Lung (tissue), 12 donors: ENCODE measurements around the gene CNTROB. TPM values are rescaled to one million over a fixed set of nuclear protein-coding genes. Genes with fewer than 3 reads are reported as not detected.

Source experiments
- ATAC-seq: fragments of 200-7000 bp; cut with Tn5 transposase; one replicate; pipeline ENCODE4 v1.9.1; 2020; ENCODE audit warnings: moderate number of reproducible peaks; ENCODE audit not compliant: insufficient read depth, low FRiP score
- DNase-seq, 3 donors: peaks; one replicate each; pipeline ENCODE4 v3.0.0-alpha.2; 2013 to 2017
- H3K27ac ChIP-seq, 2 donors: one replicate each; pipeline ENCODE4 v1.5.1; 2013; ENCODE audit warnings: mild to moderate bottlenecking in 2 of 2, moderate library complexity in 2 of 2, control low read depth in 1 of 2, inconsistent platforms in 1 of 2, low read depth in 1 of 2, low read length in 1 of 2
- H3K27me3 ChIP-seq, 3 donors: one replicate each; pipeline ENCODE4 v1.5.1; 2013; ENCODE audit warnings: low read length in 2 of 3; ENCODE audit not compliant: control insufficient read depth in 3 of 3, insufficient read depth in 3 of 3
- H3K36me3 ChIP-seq, 4 donors: one replicate each; pipeline ENCODE4 v1.5.1; 2013; ENCODE audit warnings: low read length in 4 of 4, mild to moderate bottlenecking in 1 of 4, moderate library complexity in 1 of 4; ENCODE audit not compliant: control insufficient read depth in 4 of 4, insufficient read depth in 4 of 4
- H3K4me1 ChIP-seq, 5 donors: one replicate each; pipeline ENCODE4 v1.5.1; 2013; ENCODE audit warnings: low read length in 5 of 5, mild to moderate bottlenecking in 2 of 5, moderate library complexity in 1 of 5; ENCODE audit not compliant: control insufficient read depth in 5 of 5, insufficient read depth in 5 of 5
- H3K4me3 ChIP-seq: one replicate; pipeline ENCODE4 v1.5.1; 2013; ENCODE audit warnings: mild to moderate bottlenecking, control low read depth, moderate library complexity
- H3K9ac ChIP-seq, 2 donors: one replicate each; pipeline ENCODE4 v1.5.1; 2013; ENCODE audit warnings: low read length in 2 of 2, control low read depth in 1 of 2; ENCODE audit not compliant: insufficient read depth in 1 of 2
- H3K9me3 ChIP-seq, 4 donors: one replicate each; pipeline ENCODE4 v1.5.1; 2013; ENCODE audit warnings: low read length in 3 of 4, mild to moderate bottlenecking in 1 of 4, moderate library complexity in 1 of 4; ENCODE audit not compliant: control insufficient read depth in 4 of 4, insufficient read depth in 3 of 4
- WGBS, 2 donors: extraction: QIAGEN DNeasy Blood & Tissue Kit; methylation state at CpG; one replicate each; pipeline ENCODE4 v1.1.7; 2013; 5-methylcytosine and 5-hydroxymethylcytosine counted together
- polyA plus RNA-seq, 2 donors: library from polyadenylated mRNA; stranded (reverse); fragments of 200-250 nt; gene quantifications; one replicate each; pipeline ENCODE4 v1.2.1, GENCODE V29; 2013
- total RNA-seq, 2 donors: library from RNA; depleted of rRNA in 1 of 2; stranded (reverse); fragments of >200 nt in 1 of 2; gene quantifications; one replicate each; pipeline ENCODE4 v1.2.1, GENCODE V29; 2014 to 2021
- TF ChIP-seq, protein P1 (sequence below): IDR thresholded peaks from 2 replicates; pipeline ENCODE4 v1.5.1; 2012; ENCODE audit warnings: mild to moderate bottlenecking; ENCODE audit errors: control extremely low read depth, extremely low read depth
- donor health status: control.
- donor health status: control.
- donor health status: Bipolar disorder and iron deficiency.
- donor health status: healthy.
- donor health status: DM: yes; HTN: yes; CAD: no.

Gene CNTROB
- total and polyA plus RNA-seq, 4 donors = 42.7 to 74.1 (median 66.1) TPM

DNA sequence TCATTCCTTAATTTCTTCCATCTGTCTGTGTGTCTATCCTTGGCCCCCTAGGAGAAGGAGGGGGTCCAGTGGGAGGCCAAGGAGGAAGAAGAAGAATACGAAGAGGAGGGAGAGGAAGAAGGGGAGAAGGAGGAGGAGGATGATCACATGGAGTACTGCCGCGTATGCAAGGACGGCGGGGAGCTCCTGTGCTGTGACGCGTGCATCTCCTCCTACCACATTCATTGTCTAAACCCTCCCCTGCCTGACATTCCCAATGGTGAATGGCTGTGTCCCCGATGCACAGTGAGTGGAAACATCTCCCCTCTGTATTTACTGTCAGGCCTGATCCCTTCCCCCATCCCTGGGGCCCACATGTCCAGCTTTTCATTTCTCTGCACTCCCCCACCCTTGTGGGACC, 37.1 kb upstream of the CNTROB start:
- 83 to 94% methylated on average over 8 of the region's 8 CpGs for WGBS, 2 donors
- peaks cover 0 to 76% (median 60%) of the 10 kb centered on the region in 4 donors for H3K36me3 ChIP-seq
- peaks cover 0 to 10% (median 5%) of the 10 kb centered on the region in 5 donors for H3K4me1 ChIP-seq
- no peak overlapping the region for H3K4me3 ChIP-seq
- no peak overlapping the region for H3K27ac ChIP-seq
- no peak overlapping the region for H3K9ac ChIP-seq
- DNase-seq (no peak), ATAC-seq (no peak)
- H3K9me3 ChIP-seq = no peaks in the 10 kb centered on the region
- H3K27me3 ChIP-seq = no peaks in the 10 kb centered on the region
- TF ChIP-seq, protein P1, sequence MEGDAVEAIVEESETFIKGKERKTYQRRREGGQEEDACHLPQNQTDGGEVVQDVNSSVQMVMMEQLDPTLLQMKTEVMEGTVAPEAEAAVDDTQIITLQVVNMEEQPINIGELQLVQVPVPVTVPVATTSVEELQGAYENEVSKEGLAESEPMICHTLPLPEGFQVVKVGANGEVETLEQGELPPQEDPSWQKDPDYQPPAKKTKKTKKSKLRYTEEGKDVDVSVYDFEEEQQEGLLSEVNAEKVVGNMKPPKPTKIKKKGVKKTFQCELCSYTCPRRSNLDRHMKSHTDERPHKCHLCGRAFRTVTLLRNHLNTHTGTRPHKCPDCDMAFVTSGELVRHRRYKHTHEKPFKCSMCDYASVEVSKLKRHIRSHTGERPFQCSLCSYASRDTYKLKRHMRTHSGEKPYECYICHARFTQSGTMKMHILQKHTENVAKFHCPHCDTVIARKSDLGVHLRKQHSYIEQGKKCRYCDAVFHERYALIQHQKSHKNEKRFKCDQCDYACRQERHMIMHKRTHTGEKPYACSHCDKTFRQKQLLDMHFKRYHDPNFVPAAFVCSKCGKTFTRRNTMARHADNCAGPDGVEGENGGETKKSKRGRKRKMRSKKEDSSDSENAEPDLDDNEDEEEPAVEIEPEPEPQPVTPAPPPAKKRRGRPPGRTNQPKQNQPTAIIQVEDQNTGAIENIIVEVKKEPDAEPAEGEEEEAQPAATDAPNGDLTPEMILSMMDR = no peak

DNA sequence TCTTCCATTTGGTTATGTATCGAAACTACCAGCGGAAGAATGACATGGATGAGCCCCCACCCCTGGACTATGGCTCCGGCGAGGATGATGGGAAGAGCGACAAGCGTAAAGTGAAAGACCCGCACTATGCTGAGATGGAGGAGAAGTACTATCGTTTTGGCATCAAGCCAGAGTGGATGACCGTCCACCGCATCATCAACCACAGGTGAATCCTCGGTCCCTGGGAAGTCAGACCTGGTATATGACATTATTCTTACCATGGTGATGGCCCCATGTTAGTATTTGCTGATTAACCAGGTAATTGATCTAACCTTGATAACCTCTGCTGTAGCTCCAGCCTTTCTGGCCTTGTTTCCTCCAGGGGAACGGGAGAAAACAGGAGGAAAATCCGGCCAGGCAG, 34.9 kb upstream of the CNTROB start:
- Histone ChIP-seq H3K27ac (no peak overlapping the region), H3K4me1 (no peaks in the 10 kb centered on the region), H3K36me3 (peaks cover 0 to 75% (median 64%) of the 10 kb centered on the region in 4 donors), H3K9ac (no peak overlapping the region), H3K27me3 (no peaks in the 10 kb centered on the region), H3K9me3 (no peaks in the 10 kb centered on the region), H3K4me3 (no peak overlapping the region)
- WGBS, 2 donors = 92 to 95% methylated on average over 13 of the region's 13 CpGs
- no peak for ATAC-seq
- TF ChIP-seq, protein P1 = no peak
- no peak for DNase-seq

DNA sequence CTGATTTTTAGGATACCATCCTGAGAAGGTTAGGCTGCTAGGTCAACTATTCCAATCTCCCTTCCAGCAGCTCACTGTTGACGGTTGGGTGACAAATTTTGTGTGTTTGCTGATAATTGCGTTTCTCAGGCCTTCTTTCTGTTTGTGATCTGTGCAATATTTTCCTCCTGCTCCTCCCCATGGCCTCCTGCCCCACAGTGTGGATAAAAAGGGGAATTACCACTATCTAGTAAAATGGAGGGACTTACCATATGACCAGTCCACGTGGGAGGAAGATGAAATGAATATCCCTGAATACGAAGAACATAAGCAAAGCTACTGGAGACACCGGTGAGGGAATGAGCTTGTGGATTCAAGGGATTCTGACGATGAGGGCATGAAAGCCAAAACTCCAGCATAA, 34.2 kb upstream of the CNTROB start:
- H3K9ac ChIP-seq = peak overlapping the region in 1 of 2 donors; percentile 70
- TF ChIP-seq, protein P1 = peak; percentile 40
- H3K9me3 ChIP-seq = no peaks in the 10 kb centered on the region
- WGBS, 2 donors = 56 to 58% methylated on average over 6 of the region's 6 CpGs
- DNase-seq (peak; percentile 46 to 72 (median 69)), ATAC-seq (no peak)
- no peak overlapping the region for H3K4me3 ChIP-seq
- no peaks in the 10 kb centered on the region for H3K27me3 ChIP-seq
- H3K4me1 ChIP-seq = no peaks in the 10 kb centered on the region
- H3K36me3 ChIP-seq = peaks cover 0 to 81% (median 68%) of the 10 kb centered on the region in 4 donors
- H3K27ac ChIP-seq = no peak overlapping the region
